ENCODE results near the gene LHPP.

DNA sequence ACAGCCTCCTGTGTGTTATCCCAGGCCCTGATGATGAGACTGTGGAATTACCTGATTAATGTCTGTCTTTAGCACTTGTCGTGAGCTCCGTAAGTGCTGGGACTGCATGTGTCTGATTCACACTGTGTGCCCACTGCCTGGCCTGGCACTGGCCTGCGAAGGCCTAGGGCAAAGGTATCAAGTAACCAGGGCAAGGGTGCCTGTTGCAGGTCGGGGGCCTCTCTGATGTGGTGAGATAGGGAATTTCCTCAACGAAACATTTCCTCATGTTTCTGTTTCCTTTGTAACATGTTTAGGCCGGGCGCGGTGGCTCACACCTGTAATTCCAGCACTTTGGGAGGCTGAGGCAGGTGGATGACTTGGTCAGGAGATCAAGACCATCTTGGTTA is 50.4 kb downstream of the LHPP start:
- TF ChIP-seq, protein P1, sequence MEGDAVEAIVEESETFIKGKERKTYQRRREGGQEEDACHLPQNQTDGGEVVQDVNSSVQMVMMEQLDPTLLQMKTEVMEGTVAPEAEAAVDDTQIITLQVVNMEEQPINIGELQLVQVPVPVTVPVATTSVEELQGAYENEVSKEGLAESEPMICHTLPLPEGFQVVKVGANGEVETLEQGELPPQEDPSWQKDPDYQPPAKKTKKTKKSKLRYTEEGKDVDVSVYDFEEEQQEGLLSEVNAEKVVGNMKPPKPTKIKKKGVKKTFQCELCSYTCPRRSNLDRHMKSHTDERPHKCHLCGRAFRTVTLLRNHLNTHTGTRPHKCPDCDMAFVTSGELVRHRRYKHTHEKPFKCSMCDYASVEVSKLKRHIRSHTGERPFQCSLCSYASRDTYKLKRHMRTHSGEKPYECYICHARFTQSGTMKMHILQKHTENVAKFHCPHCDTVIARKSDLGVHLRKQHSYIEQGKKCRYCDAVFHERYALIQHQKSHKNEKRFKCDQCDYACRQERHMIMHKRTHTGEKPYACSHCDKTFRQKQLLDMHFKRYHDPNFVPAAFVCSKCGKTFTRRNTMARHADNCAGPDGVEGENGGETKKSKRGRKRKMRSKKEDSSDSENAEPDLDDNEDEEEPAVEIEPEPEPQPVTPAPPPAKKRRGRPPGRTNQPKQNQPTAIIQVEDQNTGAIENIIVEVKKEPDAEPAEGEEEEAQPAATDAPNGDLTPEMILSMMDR (IDR thresholded peaks at IDR 0.05; ENCODE audit: insufficient read depth, low read length) = no peak
- TF ChIP-seq, protein P2, sequence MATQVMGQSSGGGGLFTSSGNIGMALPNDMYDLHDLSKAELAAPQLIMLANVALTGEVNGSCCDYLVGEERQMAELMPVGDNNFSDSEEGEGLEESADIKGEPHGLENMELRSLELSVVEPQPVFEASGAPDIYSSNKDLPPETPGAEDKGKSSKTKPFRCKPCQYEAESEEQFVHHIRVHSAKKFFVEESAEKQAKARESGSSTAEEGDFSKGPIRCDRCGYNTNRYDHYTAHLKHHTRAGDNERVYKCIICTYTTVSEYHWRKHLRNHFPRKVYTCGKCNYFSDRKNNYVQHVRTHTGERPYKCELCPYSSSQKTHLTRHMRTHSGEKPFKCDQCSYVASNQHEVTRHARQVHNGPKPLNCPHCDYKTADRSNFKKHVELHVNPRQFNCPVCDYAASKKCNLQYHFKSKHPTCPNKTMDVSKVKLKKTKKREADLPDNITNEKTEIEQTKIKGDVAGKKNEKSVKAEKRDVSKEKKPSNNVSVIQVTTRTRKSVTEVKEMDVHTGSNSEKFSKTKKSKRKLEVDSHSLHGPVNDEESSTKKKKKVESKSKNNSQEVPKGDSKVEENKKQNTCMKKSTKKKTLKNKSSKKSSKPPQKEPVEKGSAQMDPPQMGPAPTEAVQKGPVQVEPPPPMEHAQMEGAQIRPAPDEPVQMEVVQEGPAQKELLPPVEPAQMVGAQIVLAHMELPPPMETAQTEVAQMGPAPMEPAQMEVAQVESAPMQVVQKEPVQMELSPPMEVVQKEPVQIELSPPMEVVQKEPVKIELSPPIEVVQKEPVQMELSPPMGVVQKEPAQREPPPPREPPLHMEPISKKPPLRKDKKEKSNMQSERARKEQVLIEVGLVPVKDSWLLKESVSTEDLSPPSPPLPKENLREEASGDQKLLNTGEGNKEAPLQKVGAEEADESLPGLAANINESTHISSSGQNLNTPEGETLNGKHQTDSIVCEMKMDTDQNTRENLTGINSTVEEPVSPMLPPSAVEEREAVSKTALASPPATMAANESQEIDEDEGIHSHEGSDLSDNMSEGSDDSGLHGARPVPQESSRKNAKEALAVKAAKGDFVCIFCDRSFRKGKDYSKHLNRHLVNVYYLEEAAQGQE (IDR thresholded peaks at IDR 0.05; ENCODE audit: insufficient replicate concordance, low read depth) = no peak
